IMR-90 (cell line): ENCODE results near the gene STX4.

ENCODE experiments used
- CHD1 ChIP-seq: IDR thresholded peaks from 2 replicates; pipeline ENCODE4 v1.6.1; 2012; ENCODE audit warnings: low read depth, low read length, improper control_type of control experiment
- CTCF ChIP-seq: conservative IDR thresholded peaks from 2 replicates; pipeline ENCODE4 v1.5.1; 2012; ENCODE audit warnings: mild to moderate bottlenecking, low read depth, low read length, improper control_type of control experiment
- ELK1 ChIP-seq: fragments of 150-350 bp; IDR thresholded peaks from 2 replicates; pipeline ENCODE4 v1.6.1; 2016; ENCODE audit warnings: low read depth, mild to moderate bottlenecking, low read length, moderate library complexity, borderline replicate concordance
- FOS ChIP-seq: fragments of 150-350 bp; IDR thresholded peaks from 2 replicates; pipeline ENCODE4 v1.6.1; 2016; ENCODE audit warnings: low read depth, low read length
- MAFK ChIP-seq: IDR thresholded peaks from 2 replicates; pipeline ENCODE4 v1.6.1; 2012; ENCODE audit warnings: low read depth, low read length, improper control_type of control experiment
- POLR2A ChIP-seq: IDR thresholded peaks from 2 replicates; pipeline ENCODE4 v1.6.1; 2012; ENCODE audit warnings: mild to moderate bottlenecking, low read depth, low read length
- RAD21 ChIP-seq: IDR thresholded peaks from 2 replicates; pipeline ENCODE4 v1.6.1; 2012; ENCODE audit warnings: low read length, improper control_type of control experiment
- RCOR1 ChIP-seq: IDR thresholded peaks from 2 replicates; pipeline ENCODE4 v1.6.1; 2012; ENCODE audit warnings: mild to moderate bottlenecking, low read length, improper control_type of control experiment; ENCODE audit not compliant: insufficient replicate concordance

- TF ChIP-seq CTCF (no peak), CHD1 (no peak), FOS (no peak), POLR2A (no peak), RCOR1 (no peak), RAD21 (no peak), MAFK (no peak), ELK1 (no peak)
Measured at GRCh38 chr16:31010585-31011325, 22.6 kb upstream of the STX4 start, which contains the start of gene STX1B.
